Activated T-helper 2 cell treated with anti-CD3 and anti-CD28 coated beads, Interferon-gamma antibody, Interleukin-2, Interleukin-4, amounts not matched to agents 10 μg/mL and 5 μg/mL and 100 μg/mL, durations not matched to agents 14 hours and 24 hours and 36 hours (primary cell): ENCODE measurements around the gene CHKA. TPM values are rescaled to one million over a fixed set of nuclear protein-coding genes. Genes with fewer than 3 reads are reported as not detected.
"Not testable (repeated sequence)": the region's sequence is repeated elsewhere in the genome, so short reads cannot be mapped to it uniquely, and the experiment has no call there.

Experiments used
- DNase-seq: peaks from one replicate; pipeline ENCODE4 v3.0.0; 2021; ENCODE audit warnings: low spot score
- H3K27ac Mint-ChIP-seq: one replicate; pipeline ENCODE4 v1.8.0; 2021; ENCODE audit warnings: mixed read lengths
- H3K27me3 Mint-ChIP-seq: one replicate; pipeline ENCODE4 v1.8.0; 2021; ENCODE audit warnings: low read depth, mixed read lengths
- H3K36me3 Mint-ChIP-seq: one replicate; pipeline ENCODE4 v1.8.0; 2021; ENCODE audit warnings: low read depth, mixed read lengths
- H3K4me1 Mint-ChIP-seq: one replicate; pipeline ENCODE4 v1.8.0; 2021; ENCODE audit warnings: low read depth, mixed read lengths
- H3K4me3 Mint-ChIP-seq: one replicate; pipeline ENCODE4 v1.8.0; 2021; ENCODE audit warnings: low read depth, mild to moderate bottlenecking, moderate library complexity, mixed read lengths
- H3K9me3 Mint-ChIP-seq: one replicate; pipeline ENCODE4 v1.8.0; 2021; ENCODE audit warnings: mixed read lengths
- intact Hi-C: fragments of 100-400 bp; cut with micrococcal nuclease; formaldehyde crosslinking; loops from one replicate; pipeline ENCODE4 v1.15.1; 2023
- total RNA-seq: library from RNA; stranded (reverse); gene quantifications from 2 replicates; pipeline ENCODE4 v1.2.3, GENCODE V29; 2022

CHKA gene
- total RNA-seq, 1 donor from 2014 or later: 16.9 TPM

- H3K27me3 Mint-ChIP-seq, H3K36me3 Mint-ChIP-seq, DNase-seq, intact Hi-C loops, H3K9me3 Mint-ChIP-seq, H3K27ac Mint-ChIP-seq, H3K4me3 Mint-ChIP-seq, H3K4me1 Mint-ChIP-seq: not testable (repeated sequence)
These were observed 28.2 kb downstream of the CHKA start for GRCh38 chr11:68092946-68093345.

GRCh38 chr11:68092411-68092810 lies 28.8 kb downstream of the CHKA start:
- no peaks in the 10 kb centered on the region for H3K9me3 Mint-ChIP-seq
- H3K27me3 Mint-ChIP-seq: no peaks in the 10 kb centered on the region
- intact Hi-C loops: no loop called here
- H3K4me3 Mint-ChIP-seq: no peak overlapping the region
- no peak overlapping the region for H3K27ac Mint-ChIP-seq
- no peak for DNase-seq
- H3K36me3 Mint-ChIP-seq: peaks cover 5% of the 10 kb centered on the region
- H3K4me1 Mint-ChIP-seq: peaks cover 6% of the 10 kb centered on the region

- H3K36me3 Mint-ChIP-seq: peaks cover 2% of the 10 kb centered on the region
- H3K9me3 Mint-ChIP-seq: no peaks in the 10 kb centered on the region
- no peaks in the 10 kb centered on the region for H3K27me3 Mint-ChIP-seq
- no peak overlapping the region for H3K27ac Mint-ChIP-seq
- no peak for DNase-seq
- no peak overlapping the region for H3K4me3 Mint-ChIP-seq
- peaks cover 6% of the 10 kb centered on the region for H3K4me1 Mint-ChIP-seq
- intact Hi-C loops: no loop called here
These were observed 30.5 kb downstream of the CHKA start for GRCh38 chr11:68090706-68091105.

- Mint-ChIP-seq H3K27me3 (no peaks in the 10 kb centered on the region), H3K36me3 (peaks cover 2% of the 10 kb centered on the region), H3K4me3 (no peak overlapping the region), H3K4me1 (peaks cover 6% of the 10 kb centered on the region), H3K27ac (no peak overlapping the region), H3K9me3 (no peaks in the 10 kb centered on the region)
- no peak for DNase-seq
- intact Hi-C loops: no loop called here
These were observed 30.9 kb downstream of the CHKA start for GRCh38 chr11:68090287-68090686.

GRCh38 chr11:68089679-68090078 lies 31.5 kb downstream of the CHKA start:
- no peak overlapping the region for H3K27ac Mint-ChIP-seq
- H3K36me3 Mint-ChIP-seq: peaks cover 2% of the 10 kb centered on the region
- H3K4me3 Mint-ChIP-seq: no peak overlapping the region
- peaks cover 6% of the 10 kb centered on the region for H3K4me1 Mint-ChIP-seq
- H3K27me3 Mint-ChIP-seq: no peaks in the 10 kb centered on the region
- intact Hi-C loops: no loop called here
- no peak for DNase-seq
- no peaks in the 10 kb centered on the region for H3K9me3 Mint-ChIP-seq

- Mint-ChIP-seq H3K27ac (no peak overlapping the region), H3K36me3 (peaks cover 6% of the 10 kb centered on the region)
These were observed 37.7 kb downstream of the CHKA start for GRCh38 chr11:68083517-68083916.

GRCh38 chr11:68082481-68082880 lies 38.7 kb downstream of the CHKA start:
- no peak for DNase-seq
- Mint-ChIP-seq H3K4me3 (no peak overlapping the region), H3K27me3 (no peaks in the 10 kb centered on the region), H3K36me3 (peaks cover 9% of the 10 kb centered on the region), H3K27ac (no peak overlapping the region), H3K4me1 (peaks cover 3% of the 10 kb centered on the region), H3K9me3 (no peaks in the 10 kb centered on the region)
- intact Hi-C loops: no loop called here

More at GRCh38 chr11:68083517-68083916, 37.7 kb downstream of the CHKA start:
- no peaks in the 10 kb centered on the region for H3K4me1 Mint-ChIP-seq
- H3K9me3 Mint-ChIP-seq: no peaks in the 10 kb centered on the region
- no peak overlapping the region for H3K4me3 Mint-ChIP-seq
- H3K27me3 Mint-ChIP-seq: no peaks in the 10 kb centered on the region
- intact Hi-C loops: no loop called here
- no peak for DNase-seq

- no peak overlapping the region for H3K4me3 Mint-ChIP-seq
- peaks cover 9% of the 10 kb centered on the region for H3K36me3 Mint-ChIP-seq
- intact Hi-C loops: no loop called here
- peaks cover 3% of the 10 kb centered on the region for H3K4me1 Mint-ChIP-seq
- no peaks in the 10 kb centered on the region for H3K9me3 Mint-ChIP-seq
- no peaks in the 10 kb centered on the region for H3K27me3 Mint-ChIP-seq
- DNase-seq: no peak
- no peak overlapping the region for H3K27ac Mint-ChIP-seq
These were observed 39.5 kb downstream of the CHKA start for GRCh38 chr11:68081691-68082090.

- H3K9me3 Mint-ChIP-seq: no peaks in the 10 kb centered on the region
- H3K27me3 Mint-ChIP-seq: no peaks in the 10 kb centered on the region
- H3K27ac Mint-ChIP-seq: no peak overlapping the region
- peaks cover 3% of the 10 kb centered on the region for H3K4me1 Mint-ChIP-seq
- DNase-seq: no peak
- peaks cover 9% of the 10 kb centered on the region for H3K36me3 Mint-ChIP-seq
- intact Hi-C loops: no loop called here
- no peak overlapping the region for H3K4me3 Mint-ChIP-seq
These were observed 40.3 kb downstream of the CHKA start for GRCh38 chr11:68080860-68081259.

GRCh38 chr11:68077617-68078582 lies 43.3 kb downstream of the CHKA start:
- Mint-ChIP-seq H3K27me3 (no peaks in the 10 kb centered on the region), H3K4me1 (peaks cover 3% of the 10 kb centered on the region), H3K27ac (no peak overlapping the region), H3K9me3 (no peaks in the 10 kb centered on the region), H3K4me3 (no peak overlapping the region), H3K36me3 (peaks cover 9% of the 10 kb centered on the region)
- intact Hi-C loops: no loop called here
- DNase-seq: no peak

- no peak overlapping the region for H3K4me3 Mint-ChIP-seq
- no peaks in the 10 kb centered on the region for H3K27me3 Mint-ChIP-seq
- intact Hi-C loops: no loop called here
- no peak overlapping the region for H3K27ac Mint-ChIP-seq
- peaks cover 9% of the 10 kb centered on the region for H3K36me3 Mint-ChIP-seq
- peaks cover 3% of the 10 kb centered on the region for H3K4me1 Mint-ChIP-seq
- H3K9me3 Mint-ChIP-seq: no peaks in the 10 kb centered on the region
- no peak for DNase-seq
These were observed 44.7 kb downstream of the CHKA start for GRCh38 chr11:68076371-68077042.

- Mint-ChIP-seq H3K9me3 (no peaks in the 10 kb centered on the region), H3K4me3 (no peak overlapping the region), H3K36me3 (peaks cover 16% of the 10 kb centered on the region), H3K27me3 (no peaks in the 10 kb centered on the region), H3K27ac (no peak overlapping the region), H3K4me1 (peaks cover 3% of the 10 kb centered on the region)
- intact Hi-C loops: no loop called here
- DNase-seq: no peak
These were observed 46.4 kb downstream of the CHKA start for GRCh38 chr11:68074584-68075352.
